ENCODE measurements around the gene XIRP2.
"Not testable (repeated sequence)": the region's sequence is repeated elsewhere in the genome, so short reads cannot be mapped to it uniquely, and the experiment has no call there.

Gene XIRP2

DNA sequence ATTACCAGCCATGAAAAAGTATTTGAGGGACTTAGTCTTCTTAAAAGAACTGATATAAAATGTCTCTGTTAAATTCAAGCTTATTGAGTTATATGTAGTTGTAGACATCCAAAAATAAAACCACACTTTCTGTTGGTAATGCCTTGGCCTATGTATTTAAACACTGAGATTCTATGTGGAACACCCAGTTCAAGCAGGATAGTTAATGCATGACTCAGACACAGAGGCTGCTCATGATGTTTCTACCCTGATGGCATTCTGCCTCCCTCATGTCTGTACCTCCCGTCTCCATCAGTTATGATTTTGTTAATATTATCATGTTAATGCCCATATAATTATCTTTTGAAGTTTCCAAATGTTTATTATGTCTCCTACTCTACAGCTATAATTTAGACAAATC is 164.5 kb downstream of the XIRP2 start:
- no peak for TF ChIP-seq ZNF274 (IDR thresholded peaks at IDR 0.05; ENCODE audit: low read depth, low read length)
- no peak overlapping the region for H3K4me3 ChIP-seq (ENCODE audit: low read length)

DNA sequence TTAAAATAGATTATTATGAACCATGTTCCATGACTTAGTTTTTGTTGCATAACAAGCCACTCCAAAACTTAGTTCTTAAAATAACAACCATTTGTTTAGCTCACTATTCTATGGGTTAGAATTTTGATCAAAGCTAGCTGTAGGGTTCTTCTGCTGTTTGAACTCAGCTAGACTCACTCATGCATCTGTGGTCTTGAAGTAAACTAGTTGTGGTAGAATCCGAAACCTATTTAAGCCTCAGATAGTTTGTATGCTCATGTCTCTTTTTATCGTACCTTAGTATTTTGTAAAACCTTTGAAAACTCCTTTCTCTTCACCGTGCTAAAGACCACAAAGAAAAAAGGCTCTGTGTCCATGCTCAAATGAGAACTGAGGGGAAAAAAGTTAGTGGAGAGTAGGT is 166.6 kb downstream of the XIRP2 start:
- no peak for TF ChIP-seq ZNF274 (IDR thresholded peaks at IDR 0.05; ENCODE audit: low read depth, low read length)
- no peak overlapping the region for H3K4me3 ChIP-seq (ENCODE audit: low read length)

DNA sequence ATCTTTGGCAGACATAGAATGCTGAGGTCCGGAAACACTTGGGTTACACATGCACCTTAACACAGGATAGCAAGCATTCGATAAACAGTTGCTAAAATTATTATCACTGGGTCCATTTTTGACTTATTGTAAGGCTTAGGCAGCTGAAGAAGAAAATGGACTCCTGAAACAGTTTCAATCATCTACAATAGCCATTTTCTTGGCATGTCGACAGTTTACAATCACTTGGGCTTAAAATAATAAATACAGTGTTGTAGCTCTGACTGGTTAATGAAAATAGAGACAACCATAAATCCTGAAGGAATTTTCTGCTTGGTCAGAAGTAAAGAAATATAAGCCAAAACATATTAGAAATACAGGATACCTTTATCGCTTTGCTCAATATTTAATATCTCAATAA is 169.2 kb downstream of the XIRP2 start:
- TF ChIP-seq ZNF274 (IDR thresholded peaks at IDR 0.05; ENCODE audit: low read depth, low read length), result no peak

DNA sequence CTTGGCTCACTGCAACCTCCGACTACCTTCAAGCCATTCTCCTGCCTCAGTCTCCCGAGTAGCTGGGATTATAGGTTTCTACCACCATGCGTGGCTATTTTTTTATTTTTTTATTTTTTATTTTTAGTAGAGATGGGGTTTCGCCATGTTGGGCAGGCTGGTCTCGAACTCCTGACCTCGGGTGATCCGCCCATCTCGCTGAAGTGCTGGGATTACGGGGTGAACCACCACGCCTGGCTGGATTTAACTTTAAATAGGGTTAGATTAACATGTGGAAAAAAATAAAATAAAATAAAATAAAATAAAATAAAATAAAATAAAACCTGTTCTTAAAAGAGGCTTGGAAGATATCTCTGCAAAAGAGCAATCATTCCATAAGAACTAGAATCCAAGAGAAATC is 170.9 kb downstream of the XIRP2 start:
- TF ChIP-seq ZNF274 (IDR thresholded peaks at IDR 0.05; ENCODE audit: low read depth, low read length), result no peak
- H3K4me3 ChIP-seq (ENCODE audit: low read length), result no peak overlapping the region

More for the DNA sequence above, 169.2 kb downstream of the XIRP2 start:
- H3K4me3 ChIP-seq (ENCODE audit: low read length), result no peak overlapping the region

DNA sequence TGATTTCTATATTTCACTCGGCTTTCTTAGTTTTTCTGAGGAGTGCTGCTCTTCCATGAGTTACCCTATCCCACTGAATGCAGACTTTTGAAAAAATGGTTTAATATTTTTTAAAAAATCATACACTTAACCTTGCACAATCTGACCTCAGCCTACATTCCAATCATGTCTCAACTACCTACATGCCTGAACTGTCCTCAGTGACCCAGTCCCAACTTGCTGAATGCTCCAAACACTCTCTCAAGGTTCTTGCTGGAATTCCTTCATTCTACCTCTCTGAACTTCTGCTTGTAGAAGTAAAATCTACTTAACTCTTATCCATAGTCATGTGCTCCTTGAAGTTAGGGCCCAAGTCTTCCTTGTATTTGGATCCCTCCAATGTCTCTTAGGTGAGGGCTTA is 181.6 kb downstream of the XIRP2 start:
- TF ChIP-seq ZNF274 (IDR thresholded peaks at IDR 0.05; ENCODE audit: low read depth, low read length), result no peak
- H3K4me3 ChIP-seq (ENCODE audit: low read length), result no peak overlapping the region

DNA sequence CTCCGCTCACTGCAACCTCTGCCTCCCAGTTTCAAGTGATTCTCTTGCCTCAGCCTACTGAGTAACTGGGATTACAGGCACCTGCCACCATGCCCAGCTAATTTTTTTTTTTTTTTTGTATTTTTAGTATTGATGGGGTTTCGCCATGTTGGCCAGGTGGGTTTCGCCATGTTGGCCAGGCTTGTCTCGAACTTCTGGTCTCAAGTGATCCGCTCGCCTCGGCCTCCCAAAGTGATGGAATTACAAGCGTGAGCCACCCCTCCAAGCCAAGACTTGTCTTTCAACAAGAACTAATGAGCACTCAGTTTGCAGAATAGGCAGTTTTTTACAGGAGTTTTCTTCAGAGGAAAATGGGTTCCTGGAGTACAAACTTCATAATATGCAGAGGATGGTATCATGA is 187.4 kb downstream of the XIRP2 start:
- H3K4me3 ChIP-seq (ENCODE audit: low read length), result not testable (repeated sequence)

DNA sequence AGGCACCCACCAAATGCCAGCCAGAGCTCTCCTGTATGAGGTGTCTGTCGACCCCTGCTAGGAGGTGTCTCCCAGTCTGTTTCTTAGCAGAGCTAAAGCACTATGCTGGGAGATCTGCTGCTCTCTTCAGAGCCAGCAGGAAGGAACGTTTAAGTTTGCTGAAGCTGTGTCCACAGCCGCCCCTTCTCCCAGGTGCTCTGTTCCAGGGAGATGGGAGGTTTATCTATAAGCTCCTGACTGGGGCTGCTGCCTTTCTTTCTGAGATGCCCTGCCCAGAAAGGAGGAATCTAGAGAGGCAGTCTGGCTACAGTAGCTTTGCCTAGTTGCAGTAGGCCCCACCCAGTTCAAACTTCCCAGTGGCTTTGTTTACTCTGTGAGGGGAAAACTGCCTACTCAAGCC is 210.7 kb downstream of the XIRP2 start:
- H3K4me3 ChIP-seq (ENCODE audit: low read length), result not testable (repeated sequence)

DNA sequence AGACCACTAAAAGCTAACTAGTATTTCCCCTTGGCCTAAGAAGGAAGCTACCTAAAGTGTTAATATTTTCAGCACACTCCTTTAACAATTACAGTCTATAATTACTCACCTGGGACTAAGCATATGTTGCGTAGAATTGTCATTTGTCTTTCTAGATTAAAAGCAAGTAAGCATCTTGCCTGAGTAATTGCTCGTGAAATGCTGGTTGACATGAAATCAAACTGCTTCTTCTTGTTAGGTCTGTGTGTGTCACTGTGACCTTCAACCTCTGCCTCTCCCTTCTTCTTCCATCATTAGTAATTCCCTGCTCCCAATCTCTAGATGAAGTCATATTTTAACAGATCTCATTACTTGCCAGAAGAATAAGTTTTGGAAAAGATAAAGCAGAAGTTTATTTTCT is 212.2 kb downstream of the XIRP2 start:
- H3K4me3 ChIP-seq (ENCODE audit: low read length), result no peak overlapping the region
- TF ChIP-seq ZNF274 (IDR thresholded peaks at IDR 0.05; ENCODE audit: low read depth, low read length), result no peak

DNA sequence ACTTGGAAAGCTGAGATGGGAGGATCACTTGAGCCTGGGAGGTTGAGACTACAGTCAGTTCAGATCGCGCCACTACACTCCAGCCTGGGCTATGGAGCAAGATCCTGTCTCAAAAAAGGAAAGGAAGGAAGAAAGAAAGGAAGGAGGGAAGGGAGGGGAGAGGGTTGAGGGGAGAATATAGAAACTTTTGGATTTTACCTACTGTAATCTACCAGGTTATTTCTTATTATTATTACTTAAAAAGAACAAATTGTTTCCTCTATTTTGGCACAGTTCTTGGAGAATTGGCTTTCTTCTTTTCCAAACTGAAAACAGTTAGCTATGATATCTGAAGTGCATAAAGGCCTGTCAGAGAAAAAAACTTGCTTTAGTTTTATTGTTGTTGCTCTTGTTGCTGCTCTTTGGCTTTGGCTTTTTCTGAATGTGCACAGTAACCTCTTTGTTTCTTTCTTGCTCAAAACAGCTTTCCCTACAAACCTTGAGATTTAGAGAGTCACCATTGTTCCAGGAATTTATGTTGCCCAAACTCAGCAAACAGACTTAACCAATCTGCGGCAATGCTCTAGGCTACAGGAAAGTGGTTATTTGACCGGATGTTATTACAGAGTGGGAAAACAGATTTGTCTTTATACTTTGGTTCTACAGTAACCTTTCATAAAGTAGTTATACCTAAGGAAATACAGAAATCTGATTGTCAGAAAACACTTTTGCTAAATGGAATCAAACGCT is 214.9 kb downstream of the XIRP2 start:
- H3K4me3 ChIP-seq (ENCODE audit: low read length), result no peak overlapping the region
- TF ChIP-seq ZNF274 (IDR thresholded peaks at IDR 0.05; ENCODE audit: low read depth, low read length), result no peak

DNA sequence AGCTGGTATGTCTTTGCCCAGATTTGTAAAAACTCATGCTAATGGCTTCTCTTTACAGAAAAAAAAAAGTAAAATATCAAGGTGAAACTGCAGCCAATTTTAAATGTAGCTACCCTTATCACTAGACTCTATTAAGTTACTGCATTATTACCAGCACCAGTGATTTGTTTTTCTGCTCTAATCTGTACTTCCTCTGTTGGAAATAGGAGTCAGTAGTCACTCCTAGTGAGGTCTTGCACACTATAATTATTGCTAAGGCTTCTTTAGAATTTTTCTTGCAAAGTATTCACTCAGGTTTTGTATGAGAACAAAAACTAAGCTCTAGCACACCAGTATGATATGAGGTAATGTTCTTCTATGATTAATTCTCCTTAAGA is 215.5 kb downstream of the XIRP2 start:
- no peak for TF ChIP-seq ZNF274 (IDR thresholded peaks at IDR 0.05; ENCODE audit: low read depth, low read length)
- H3K4me3 ChIP-seq (ENCODE audit: low read length), result no peak overlapping the region

DNA sequence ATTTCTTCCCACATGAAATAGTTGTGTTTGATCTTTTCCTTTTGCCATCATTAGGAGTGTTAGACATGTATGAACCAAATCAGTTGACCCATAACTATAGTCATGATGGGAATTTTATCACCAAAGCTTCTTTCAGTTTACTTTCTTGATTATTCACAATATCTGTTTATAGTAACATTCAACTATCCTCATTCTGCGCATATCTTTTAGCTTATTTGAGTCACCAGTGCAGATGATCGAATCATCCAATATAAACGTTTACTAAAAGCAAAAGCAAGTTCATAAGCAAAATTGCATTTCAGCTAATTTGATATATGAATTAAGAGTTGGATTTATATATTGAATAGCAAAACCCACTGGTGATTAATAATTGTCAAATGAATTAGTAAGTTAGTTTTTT is 216.4 kb downstream of the XIRP2 start:
- no peak for TF ChIP-seq ZNF274 (IDR thresholded peaks at IDR 0.05; ENCODE audit: low read depth, low read length)
- no peak overlapping the region for H3K4me3 ChIP-seq (ENCODE audit: low read length)

DNA sequence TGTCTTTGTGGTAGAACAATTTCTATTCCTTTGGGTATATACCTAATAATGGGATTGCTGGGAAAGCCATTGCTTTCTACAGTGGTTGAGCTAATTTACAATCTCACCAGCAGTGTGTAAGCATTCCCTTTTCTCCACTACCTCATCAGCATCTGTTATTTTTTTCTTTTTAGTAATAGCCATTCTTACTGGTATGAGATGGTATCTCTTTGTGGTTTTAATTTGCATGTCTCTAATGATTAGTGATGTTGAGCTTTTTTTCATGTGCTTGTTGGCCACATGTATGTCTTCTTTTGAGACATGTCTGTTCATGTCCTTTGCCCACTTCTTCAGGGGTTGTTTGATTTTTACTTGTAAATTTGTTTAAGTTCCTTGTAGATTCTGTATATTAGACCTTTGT is 221.4 kb downstream of the XIRP2 start:
- H3K4me3 ChIP-seq (ENCODE audit: low read length), result not testable (repeated sequence)

DNA sequence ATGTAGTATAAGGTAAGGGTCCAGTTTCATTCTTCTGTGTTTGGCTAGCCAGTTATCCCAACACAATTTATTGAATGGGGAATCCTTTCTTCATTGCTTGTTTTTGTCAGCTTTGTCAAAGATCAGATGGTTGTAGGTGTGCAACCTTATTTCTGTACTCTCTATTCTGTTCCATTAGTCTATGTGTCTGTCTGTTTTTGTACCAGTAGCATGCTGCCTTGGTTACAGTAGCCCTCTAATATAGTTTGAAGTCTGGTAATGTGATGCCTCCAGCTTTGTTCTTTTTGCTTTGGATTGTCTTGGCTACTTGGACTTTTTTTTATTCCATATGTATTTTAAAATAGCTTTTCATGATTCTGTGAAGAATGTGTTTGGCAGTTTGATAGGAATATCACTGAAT is 222.1 kb downstream of the XIRP2 start:
- no peak overlapping the region for H3K4me3 ChIP-seq (ENCODE audit: low read length)
- TF ChIP-seq ZNF274 (IDR thresholded peaks at IDR 0.05; ENCODE audit: low read depth, low read length), result no peak

DNA sequence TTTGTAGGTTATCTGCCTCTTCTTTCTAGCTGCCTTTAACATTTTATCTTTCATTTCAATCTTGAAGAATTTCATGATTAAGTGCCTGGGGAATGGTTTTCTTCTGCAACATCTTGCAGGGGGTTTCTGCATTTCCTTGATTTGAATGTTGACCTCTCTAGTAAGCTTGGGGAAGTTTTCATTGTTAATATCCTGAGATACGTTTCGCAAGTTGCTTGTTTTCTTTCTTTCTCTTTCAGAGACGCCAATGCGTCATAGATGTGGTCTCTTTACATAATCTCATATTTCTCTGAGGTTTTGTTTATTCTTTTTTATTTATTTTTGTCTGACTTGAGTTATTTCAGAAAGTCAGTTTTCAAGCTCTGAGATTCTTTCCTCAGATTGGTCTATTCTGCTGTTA is 225.7 kb downstream of the XIRP2 start:
- no peak for TF ChIP-seq ZNF274 (IDR thresholded peaks at IDR 0.05; ENCODE audit: low read depth, low read length)
- no peak overlapping the region for H3K4me3 ChIP-seq (ENCODE audit: low read length)

DNA sequence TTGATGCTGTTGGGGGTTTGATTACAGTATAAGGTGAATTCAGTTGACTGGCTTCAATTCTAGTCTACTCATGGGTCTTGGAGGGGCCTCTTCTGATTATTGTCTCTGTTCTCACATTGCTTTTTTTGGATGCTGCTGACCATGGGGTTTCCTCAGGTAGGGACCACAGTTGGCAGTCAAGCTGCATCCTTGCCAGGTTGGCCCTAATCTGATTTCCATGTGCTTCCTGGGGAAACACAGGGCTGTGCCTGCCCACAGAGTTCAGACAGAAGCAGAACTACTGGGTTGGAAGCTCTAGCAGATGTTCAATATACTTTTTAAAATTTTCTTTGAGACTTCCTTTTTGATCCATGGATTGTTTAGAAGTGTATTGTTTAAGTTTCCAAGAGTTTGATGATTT is 227.3 kb downstream of the XIRP2 start:
- H3K4me3 ChIP-seq (ENCODE audit: low read length), result no peak overlapping the region
- TF ChIP-seq ZNF274 (IDR thresholded peaks at IDR 0.05; ENCODE audit: low read depth, low read length), result no peak

DNA sequence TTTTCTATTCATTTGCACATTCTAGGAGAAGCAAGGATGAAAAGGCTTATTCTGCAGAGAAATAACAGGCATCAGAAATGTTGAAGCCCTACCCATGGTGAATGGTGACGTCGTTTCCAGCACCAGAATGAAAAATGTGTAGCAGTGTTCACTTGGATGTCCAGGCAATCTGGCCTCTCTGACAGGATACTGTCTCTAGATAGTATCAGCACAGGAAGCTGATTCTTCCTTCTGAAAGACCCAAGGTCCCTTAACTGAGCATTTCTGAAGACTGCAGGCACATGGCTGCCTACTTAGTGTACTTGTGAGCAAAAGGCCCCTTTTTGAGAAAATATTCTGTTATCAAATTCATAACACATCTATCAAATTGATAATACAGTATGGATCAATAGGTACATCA is 234.1 kb downstream of the XIRP2 start:
- no peak for TF ChIP-seq ZNF274 (IDR thresholded peaks at IDR 0.05; ENCODE audit: low read depth, low read length)
- H3K4me3 ChIP-seq (ENCODE audit: low read length), result no peak overlapping the region
